ENCODE data around the gene COL25A1. TPM values are rescaled to one million over a fixed set of nuclear protein-coding genes. Genes with fewer than 3 reads are reported as not detected.

Gene COL25A1
- total and polyA plus RNA-seq, 4 donors = 0.61 to 4.4 (median 2.1) TPM

DNA sequence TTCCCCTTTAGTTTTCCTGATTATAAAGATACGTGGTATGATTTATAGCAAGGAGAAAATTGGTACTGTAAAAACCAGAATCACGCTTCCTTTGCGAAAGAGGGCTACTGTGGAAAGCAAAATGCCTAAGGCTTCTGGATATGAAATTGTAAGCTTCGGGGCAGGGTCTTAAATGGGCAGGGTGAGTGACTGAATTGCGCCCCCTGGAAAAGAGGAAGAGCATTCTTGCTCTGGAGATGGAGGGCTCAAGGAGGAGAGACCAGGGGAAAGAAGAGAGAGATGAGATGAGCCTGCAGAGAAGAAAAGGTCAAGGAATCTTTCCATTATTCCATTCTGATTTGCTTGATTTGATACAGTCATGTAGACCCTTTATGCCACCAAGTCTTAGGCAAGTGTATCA is 526.5 kb downstream of the COL25A1 start:
- no peak for TF ChIP-seq HNF4G (IDR thresholded peaks at IDR 0.05)
- TF ChIP-seq, protein P1, sequence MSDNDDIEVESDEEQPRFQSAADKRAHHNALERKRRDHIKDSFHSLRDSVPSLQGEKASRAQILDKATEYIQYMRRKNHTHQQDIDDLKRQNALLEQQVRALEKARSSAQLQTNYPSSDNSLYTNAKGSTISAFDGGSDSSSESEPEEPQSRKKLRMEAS (IDR thresholded peaks at IDR 0.05) = no peak
- TF ChIP-seq, protein P2, sequence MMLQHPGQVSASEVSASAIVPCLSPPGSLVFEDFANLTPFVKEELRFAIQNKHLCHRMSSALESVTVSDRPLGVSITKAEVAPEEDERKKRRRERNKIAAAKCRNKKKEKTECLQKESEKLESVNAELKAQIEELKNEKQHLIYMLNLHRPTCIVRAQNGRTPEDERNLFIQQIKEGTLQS (IDR thresholded peaks at IDR 0.05) = no peak
- TF ChIP-seq RXRA (IDR thresholded peaks at IDR 0.05) = no peak
- TF ChIP-seq, protein P3, sequence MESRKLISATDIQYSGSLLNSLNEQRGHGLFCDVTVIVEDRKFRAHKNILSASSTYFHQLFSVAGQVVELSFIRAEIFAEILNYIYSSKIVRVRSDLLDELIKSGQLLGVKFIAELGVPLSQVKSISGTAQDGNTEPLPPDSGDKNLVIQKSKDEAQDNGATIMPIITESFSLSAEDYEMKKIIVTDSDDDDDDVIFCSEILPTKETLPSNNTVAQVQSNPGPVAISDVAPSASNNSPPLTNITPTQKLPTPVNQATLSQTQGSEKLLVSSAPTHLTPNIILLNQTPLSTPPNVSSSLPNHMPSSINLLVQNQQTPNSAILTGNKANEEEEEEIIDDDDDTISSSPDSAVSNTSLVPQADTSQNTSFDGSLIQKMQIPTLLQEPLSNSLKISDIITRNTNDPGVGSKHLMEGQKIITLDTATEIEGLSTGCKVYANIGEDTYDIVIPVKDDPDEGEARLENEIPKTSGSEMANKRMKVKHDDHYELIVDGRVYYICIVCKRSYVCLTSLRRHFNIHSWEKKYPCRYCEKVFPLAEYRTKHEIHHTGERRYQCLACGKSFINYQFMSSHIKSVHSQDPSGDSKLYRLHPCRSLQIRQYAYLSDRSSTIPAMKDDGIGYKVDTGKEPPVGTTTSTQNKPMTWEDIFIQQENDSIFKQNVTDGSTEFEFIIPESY (IDR thresholded peaks at IDR 0.05) = no peak
- TF ChIP-seq FOXA2 (IDR thresholded peaks at IDR 0.05) = no peak
- no peak for TF ChIP-seq YY1 (IDR thresholded peaks at IDR 0.05)
- no peaks in the 10 kb centered on the region for H3K36me3 ChIP-seq (ENCODE audit: control insufficient read depth in 4 of 4, insufficient read depth in 3 of 4, low read depth in 1 of 4, low read length in 3 of 4)
- H3K4me1 ChIP-seq (ENCODE audit: control insufficient read depth in 4 of 4, insufficient read depth in 4 of 4, low read length in 3 of 4) = peaks cover 0 to 27% (median 19%) of the 10 kb centered on the region in 4 donors
- DNase-seq (ENCODE audit: low spot score) = no peak
- WGBS = 85% methylated on average over 5 of the region's 5 CpGs
- no peak overlapping the region for H3K27ac ChIP-seq (ENCODE audit: low read depth in 1 of 2, low read length in 2 of 2)
- no peaks in the 10 kb centered on the region for H3K9me3 ChIP-seq (ENCODE audit: control insufficient read depth in 4 of 4, low read length in 3 of 4)
- H3K27me3 ChIP-seq (ENCODE audit: control insufficient read depth in 4 of 4, insufficient read depth in 4 of 4, low read length in 3 of 4) = no peaks in the 10 kb centered on the region
- no peak overlapping the region for H3K4me3 ChIP-seq (ENCODE audit: low read depth in 1 of 3, low read length in 3 of 3)
- H3K9ac ChIP-seq (ENCODE audit: low read depth in 1 of 2, low read length in 2 of 2) = no peak overlapping the region

DNA sequence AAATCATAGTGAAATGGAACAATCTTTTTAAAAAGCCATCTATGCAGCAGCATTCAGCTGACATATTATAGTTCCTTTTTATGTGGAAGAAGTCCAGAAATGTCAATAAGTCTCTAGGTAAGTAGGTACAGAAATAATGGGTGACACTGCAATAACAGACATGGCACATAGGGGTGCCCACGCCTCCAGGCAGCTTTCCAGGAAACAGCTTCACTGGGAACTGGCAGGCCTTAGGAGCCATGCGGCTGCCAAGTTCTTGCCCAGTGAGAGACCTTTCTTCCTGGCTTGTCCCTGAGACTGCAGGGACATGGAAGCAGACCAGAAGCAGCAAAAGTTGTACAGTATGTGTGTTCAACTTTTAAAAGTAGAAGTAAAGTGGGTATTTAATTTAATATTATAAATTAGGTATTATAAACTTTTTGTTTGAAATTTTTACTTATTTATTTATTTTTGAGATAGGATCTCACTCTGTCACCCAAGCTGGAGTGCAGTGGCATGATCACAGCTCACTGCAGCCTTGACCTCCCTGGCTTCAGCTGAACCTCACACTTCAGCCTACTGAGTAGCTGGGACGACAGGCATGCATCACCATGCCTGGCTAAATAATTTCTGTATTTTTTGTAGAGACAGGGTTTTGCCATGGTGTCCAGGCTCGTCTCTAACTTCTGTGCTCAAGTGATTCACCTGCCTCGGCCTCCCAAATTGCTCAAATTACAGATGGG is 527.5 kb downstream of the COL25A1 start:
- Histone ChIP-seq H3K27ac (ENCODE audit: low read depth in 1 of 2, low read length in 2 of 2) (peak overlapping the region in 1 of 2 donors; percentile 15), H3K36me3 (ENCODE audit: control insufficient read depth in 4 of 4, insufficient read depth in 3 of 4, low read depth in 1 of 4, low read length in 3 of 4) (no peaks in the 10 kb centered on the region), H3K4me3 (ENCODE audit: low read depth in 1 of 3, low read length in 3 of 3) (no peak overlapping the region), H3K27me3 (ENCODE audit: control insufficient read depth in 4 of 4, insufficient read depth in 4 of 4, low read length in 3 of 4) (no peaks in the 10 kb centered on the region), H3K9me3 (ENCODE audit: control insufficient read depth in 4 of 4, low read length in 3 of 4) (no peaks in the 10 kb centered on the region), H3K4me1 (ENCODE audit: control insufficient read depth in 4 of 4, insufficient read depth in 4 of 4, low read length in 3 of 4) (peaks cover 0 to 28% (median 22%) of the 10 kb centered on the region in 4 donors), H3K9ac (ENCODE audit: low read depth in 1 of 2, low read length in 2 of 2) (no peak overlapping the region)
- TF ChIP-seq HNF4G (IDR thresholded peaks at IDR 0.05) = peak; percentile 26
- TF ChIP-seq HNF4A (conservative IDR thresholded peaks at IDR 0.05) = peak; percentile 48 to 56
- TF ChIP-seq YY1 (IDR thresholded peaks at IDR 0.05) = peak; percentile 45
- TF ChIP-seq NR2F2 (IDR thresholded peaks at IDR 0.05) = no peak
- TF ChIP-seq SP1 (IDR thresholded peaks at IDR 0.05) = peak; percentile 49
- peak; percentile 41 to 59 for TF ChIP-seq RXRA (IDR thresholded peaks at IDR 0.05)
- no peak for TF ChIP-seq EGR1 (IDR thresholded peaks at IDR 0.05; ENCODE audit: low read depth in 2 of 2)
- no peak for TF ChIP-seq FOXA1 (IDR thresholded peaks at IDR 0.05)
- peak; percentile 43 to 70 for TF ChIP-seq RAD21 (IDR thresholded peaks at IDR 0.05)
- TF ChIP-seq, protein P4, sequence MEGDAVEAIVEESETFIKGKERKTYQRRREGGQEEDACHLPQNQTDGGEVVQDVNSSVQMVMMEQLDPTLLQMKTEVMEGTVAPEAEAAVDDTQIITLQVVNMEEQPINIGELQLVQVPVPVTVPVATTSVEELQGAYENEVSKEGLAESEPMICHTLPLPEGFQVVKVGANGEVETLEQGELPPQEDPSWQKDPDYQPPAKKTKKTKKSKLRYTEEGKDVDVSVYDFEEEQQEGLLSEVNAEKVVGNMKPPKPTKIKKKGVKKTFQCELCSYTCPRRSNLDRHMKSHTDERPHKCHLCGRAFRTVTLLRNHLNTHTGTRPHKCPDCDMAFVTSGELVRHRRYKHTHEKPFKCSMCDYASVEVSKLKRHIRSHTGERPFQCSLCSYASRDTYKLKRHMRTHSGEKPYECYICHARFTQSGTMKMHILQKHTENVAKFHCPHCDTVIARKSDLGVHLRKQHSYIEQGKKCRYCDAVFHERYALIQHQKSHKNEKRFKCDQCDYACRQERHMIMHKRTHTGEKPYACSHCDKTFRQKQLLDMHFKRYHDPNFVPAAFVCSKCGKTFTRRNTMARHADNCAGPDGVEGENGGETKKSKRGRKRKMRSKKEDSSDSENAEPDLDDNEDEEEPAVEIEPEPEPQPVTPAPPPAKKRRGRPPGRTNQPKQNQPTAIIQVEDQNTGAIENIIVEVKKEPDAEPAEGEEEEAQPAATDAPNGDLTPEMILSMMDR (IDR thresholded peaks at IDR 0.05; ENCODE audit: low read depth, low read length, missing input control) = peak; percentile 51
- no peak for TF ChIP-seq JUND (IDR thresholded peaks at IDR 0.05)
- no peak for DNase-seq (ENCODE audit: low spot score)
- WGBS = 50% methylated on average over 5 of the region's 5 CpGs
